Cardiac muscle cell (in vitro differentiated cells and primary cell): ENCODE results near the gene CHCHD3. TPM values are rescaled to one million over a fixed set of nuclear protein-coding genes. Genes with fewer than 3 reads are reported as not detected.

Source experiments
- DNase-seq, 2 donors: peaks; one replicate each; pipeline versions ENCODE4 v3.0.0 to v3.0.0-alpha.2; 2010 to 2017; ENCODE audit warnings: low read depth in 1 of 2, low spot score in 1 of 2
- H3K27ac ChIP-seq: fragments of 200-600 bp; sonication (generic); 2 replicates; pipeline ENCODE4 v1.5.1; 2016
- H3K27me3 ChIP-seq: fragments of 200-600 bp; sonication (generic); 2 replicates; pipeline ENCODE4 v1.6.0; 2016; ENCODE audit warnings: control low read depth
- H3K36me3 ChIP-seq: fragments of 200-600 bp; sonication (generic); 2 replicates; pipeline ENCODE4 v1.5.1; 2016; ENCODE audit warnings: control low read depth
- H3K4me1 ChIP-seq: fragments of 200-600 bp; sonication (generic); 2 replicates; pipeline ENCODE4 v1.8.1; 2017; ENCODE audit warnings: low read depth, mild to moderate bottlenecking, mixed run types
- H3K4me3 ChIP-seq: fragments of 200-600 bp; sonication (generic); 2 replicates; pipeline ENCODE4 v1.5.1; 2016; ENCODE audit warnings: mild to moderate bottlenecking
- H3K9me3 ChIP-seq: fragments of 200-600 bp; sonication (generic); 2 replicates; pipeline ENCODE4 v1.5.1; 2017; ENCODE audit warnings: low read depth, mild to moderate bottlenecking, control low read depth
- CTCF ChIP-seq: IDR thresholded peaks from 2 replicates; pipeline ENCODE4 v1.5.1; 2012; ENCODE audit warnings: low read depth, mild to moderate bottlenecking, low read length
- polyA plus RNA-seq: library from polyadenylated mRNA; unstranded; fragments of >200 nt; fragmentation: Nextera tagmentation; extraction: Ambion mirVana; gene quantifications from 2 replicates; pipeline ENCODE4 v1.2.1, GENCODE V29; 2016
- total RNA-seq: library from RNA; depleted of rRNA; stranded (reverse); fragments of >200 nt; gene quantifications from 2 replicates; pipeline ENCODE4 v1.2.3, GENCODE V29; 2016

CHCHD3 gene
- total and polyA plus RNA-seq, 2 experiments from 2014 or later, result 95.1 to 127 TPM

GRCh38 chr7:132997505-132997904 is 84.4 kb downstream of the CHCHD3 start:
- TF ChIP-seq CTCF, result no peak
- Histone ChIP-seq H3K4me1 (peaks cover 9% of the 10 kb centered on the region), H3K27me3 (no peaks in the 10 kb centered on the region), H3K36me3 (no peaks in the 10 kb centered on the region), H3K4me3 (no peak overlapping the region), H3K27ac (no peak overlapping the region), H3K9me3 (no peaks in the 10 kb centered on the region)
- DNase-seq, result no peak

- H3K9me3 ChIP-seq, result no peaks in the 10 kb centered on the region
- no peak overlapping the region for H3K27ac ChIP-seq
- TF ChIP-seq CTCF, result no peak
- H3K4me3 ChIP-seq, result no peak overlapping the region
- no peaks in the 10 kb centered on the region for H3K27me3 ChIP-seq
- H3K4me1 ChIP-seq, result peaks cover 9% of the 10 kb centered on the region
- DNase-seq, result peak in 1 of 2 donors; percentile 7
- no peaks in the 10 kb centered on the region for H3K36me3 ChIP-seq
Observed at GRCh38 chr7:132996581-132997242, 85.2 kb downstream of the CHCHD3 start.

GRCh38 chr7:132993377-132994013 is 88.4 kb downstream of the CHCHD3 start:
- TF ChIP-seq CTCF, result no peak
- Histone ChIP-seq H3K27ac (no peak overlapping the region), H3K4me3 (no peak overlapping the region), H3K4me1 (peaks cover 9% of the 10 kb centered on the region), H3K27me3 (no peaks in the 10 kb centered on the region), H3K36me3 (no peaks in the 10 kb centered on the region), H3K9me3 (no peaks in the 10 kb centered on the region)
- no peak for DNase-seq

- no peak overlapping the region for H3K27ac ChIP-seq
- peaks cover 9% of the 10 kb centered on the region for H3K4me1 ChIP-seq
- TF ChIP-seq CTCF, result no peak
- H3K27me3 ChIP-seq, result no peaks in the 10 kb centered on the region
- H3K4me3 ChIP-seq, result no peak overlapping the region
- no peaks in the 10 kb centered on the region for H3K9me3 ChIP-seq
- peak; percentile 4 to 15 for DNase-seq
- H3K36me3 ChIP-seq, result no peaks in the 10 kb centered on the region
Observed at GRCh38 chr7:132991615-132992587, 90.0 kb downstream of the CHCHD3 start.

DNA sequence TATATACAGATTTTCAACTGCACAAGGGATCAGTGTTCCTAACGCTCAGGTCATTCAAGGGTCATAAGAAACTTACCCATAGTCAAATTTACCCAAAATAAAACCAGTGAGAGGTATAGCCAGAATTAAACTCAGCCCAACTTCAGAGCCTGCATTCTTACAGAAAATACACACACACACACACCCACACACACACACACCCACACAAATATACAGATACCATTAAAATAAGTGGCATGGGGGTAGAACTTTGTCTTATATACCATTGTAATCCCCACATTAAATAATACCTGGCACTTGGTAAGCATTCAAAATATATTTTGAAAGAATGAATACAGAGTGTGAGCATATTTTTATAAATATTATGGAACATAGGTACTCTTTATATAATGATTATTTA is 93.8 kb downstream of the CHCHD3 start:
- no peaks in the 10 kb centered on the region for H3K9me3 ChIP-seq
- no peaks in the 10 kb centered on the region for H3K27me3 ChIP-seq
- peaks cover 4% of the 10 kb centered on the region for H3K4me1 ChIP-seq
- no peaks in the 10 kb centered on the region for H3K36me3 ChIP-seq
- DNase-seq, result no peak
- no peak overlapping the region for H3K4me3 ChIP-seq
- no peak for TF ChIP-seq CTCF
- H3K27ac ChIP-seq, result no peak overlapping the region
